ENCODE measurements around the gene BBS4. TPM values are rescaled to one million over a fixed set of nuclear protein-coding genes. Genes with fewer than 3 reads are reported as not detected.

The BBS4 gene
- total and polyA plus RNA-seq, 9 of the 15 experiments (the other 6 are each of a cell fraction or from before 2014, with no cell fraction given): 25.1 to 80.7 (median 38.9) TPM

DNA sequence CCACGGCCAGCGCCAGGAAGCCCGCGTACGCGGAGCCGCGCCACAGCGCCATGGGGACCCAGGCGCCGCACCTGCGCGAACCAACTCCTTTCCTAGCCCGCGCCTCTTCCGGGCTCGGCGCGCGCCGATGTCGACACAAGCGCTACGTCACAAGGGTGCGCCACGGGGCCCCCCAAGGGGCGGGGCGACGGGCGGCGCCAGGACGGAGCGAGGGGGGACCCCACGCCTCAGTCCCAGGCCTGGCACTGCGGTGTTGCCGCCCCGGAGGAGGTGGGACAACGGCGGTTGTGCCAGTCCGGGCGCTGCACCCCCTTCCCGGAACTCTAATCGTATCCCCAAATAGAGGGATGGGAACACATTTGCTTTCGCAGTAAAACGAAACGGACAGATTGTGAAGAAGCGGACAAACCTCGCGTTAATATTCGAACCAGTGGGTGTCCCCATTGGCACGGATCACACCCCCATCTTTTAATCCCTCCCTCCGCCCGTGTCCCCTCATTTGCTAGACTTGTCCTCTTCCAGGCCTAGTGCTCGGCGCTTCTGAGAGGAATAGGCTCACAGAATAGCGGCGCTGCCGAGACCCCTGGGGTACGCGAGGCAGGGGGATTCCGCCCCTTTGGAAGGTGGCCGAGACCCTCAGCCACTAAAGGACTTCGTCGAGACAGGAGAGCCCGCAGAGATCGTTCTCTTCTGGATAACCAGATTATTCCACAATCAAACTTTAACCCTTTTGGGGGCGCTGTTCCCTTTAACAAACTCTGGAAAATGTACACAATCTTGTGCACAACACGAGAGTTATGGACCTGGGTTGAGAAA, 97.8 kb downstream of the BBS4 start, which contains the start of gene ADPGK (continued):
- peak; percentile 88 for TF ChIP-seq TAF1 (IDR thresholded peaks at IDR 0.05; ENCODE audit: control insufficient read depth, extremely low read depth, insufficient read depth, low read length, severe bottlenecking)
- TF ChIP-seq THRB (CRISPR knock-in tag; conservative IDR thresholded peaks at IDR 0.05): no peak
- no peak for TF ChIP-seq POLR2AphosphoS2 (IDR thresholded peaks at IDR 0.05; ENCODE audit: low read length)
- TF ChIP-seq ZNF41 (CRISPR knock-in tag; conservative IDR thresholded peaks at IDR 0.05): 0 out of 2 replicates have a peak, but pooled peaks have one; percentile 2
- TF ChIP-seq ZNF3 (CRISPR knock-in tag; IDR thresholded peaks at IDR 0.05): no peak
- TF ChIP-seq BHLHE40 (IDR thresholded peaks at IDR 0.05; ENCODE audit: low read length): peak; percentile 60; the same call in 1 of the 2 replicates
- TF ChIP-seq CEBPG (CRISPR knock-in tag; IDR thresholded peaks at IDR 0.05): 0 out of 2 replicates have a peak, but pooled peaks have one; percentile 13
- no peak for TF ChIP-seq CEBPG (tag; conservative IDR thresholded peaks at IDR 0.05 in 1 of 2, IDR thresholded peaks at IDR 0.05 in 1 of 2)
- no peak for TF ChIP-seq ZBTB17 (CRISPR knock-in tag; IDR thresholded peaks at IDR 0.05)
- TF ChIP-seq, protein P1, sequence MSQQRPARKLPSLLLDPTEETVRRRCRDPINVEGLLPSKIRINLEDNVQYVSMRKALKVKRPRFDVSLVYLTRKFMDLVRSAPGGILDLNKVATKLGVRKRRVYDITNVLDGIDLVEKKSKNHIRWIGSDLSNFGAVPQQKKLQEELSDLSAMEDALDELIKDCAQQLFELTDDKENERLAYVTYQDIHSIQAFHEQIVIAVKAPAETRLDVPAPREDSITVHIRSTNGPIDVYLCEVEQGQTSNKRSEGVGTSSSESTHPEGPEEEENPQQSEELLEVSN (IDR thresholded peaks at IDR 0.05; ENCODE audit: borderline replicate concordance in 1 of 2, extremely low read depth in 1 of 2, insufficient read depth in 1 of 2, insufficient read length in 1 of 2, low read depth in 1 of 2, low read length in 1 of 2, poor library complexity in 1 of 2, severe bottlenecking in 1 of 2): peak; percentile 8 to 13
- TF ChIP-seq, protein P2, sequence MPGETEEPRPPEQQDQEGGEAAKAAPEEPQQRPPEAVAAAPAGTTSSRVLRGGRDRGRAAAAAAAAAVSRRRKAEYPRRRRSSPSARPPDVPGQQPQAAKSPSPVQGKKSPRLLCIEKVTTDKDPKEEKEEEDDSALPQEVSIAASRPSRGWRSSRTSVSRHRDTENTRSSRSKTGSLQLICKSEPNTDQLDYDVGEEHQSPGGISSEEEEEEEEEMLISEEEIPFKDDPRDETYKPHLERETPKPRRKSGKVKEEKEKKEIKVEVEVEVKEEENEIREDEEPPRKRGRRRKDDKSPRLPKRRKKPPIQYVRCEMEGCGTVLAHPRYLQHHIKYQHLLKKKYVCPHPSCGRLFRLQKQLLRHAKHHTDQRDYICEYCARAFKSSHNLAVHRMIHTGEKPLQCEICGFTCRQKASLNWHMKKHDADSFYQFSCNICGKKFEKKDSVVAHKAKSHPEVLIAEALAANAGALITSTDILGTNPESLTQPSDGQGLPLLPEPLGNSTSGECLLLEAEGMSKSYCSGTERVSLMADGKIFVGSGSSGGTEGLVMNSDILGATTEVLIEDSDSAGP (CRISPR knock-in tag; IDR thresholded peaks at IDR 0.05): 0 out of 2 replicates have a peak, but pooled peaks have one; percentile 39
- 0 out of 2 replicates have a peak, but pooled peaks have one; percentile 13 for TF ChIP-seq ATF4 (CRISPR knock-in tag; IDR thresholded peaks at IDR 0.05)
- peak; percentile 48 to 94; a peak in 3 of 4 replicates for TF ChIP-seq NONO (IDR thresholded peaks at IDR 0.05; ENCODE audit: low read depth in 2 of 2, low read length in 1 of 2)
- no peak for TF ChIP-seq ZNF512 (tag; IDR thresholded peaks at IDR 0.05)
- TF ChIP-seq, protein P3, sequence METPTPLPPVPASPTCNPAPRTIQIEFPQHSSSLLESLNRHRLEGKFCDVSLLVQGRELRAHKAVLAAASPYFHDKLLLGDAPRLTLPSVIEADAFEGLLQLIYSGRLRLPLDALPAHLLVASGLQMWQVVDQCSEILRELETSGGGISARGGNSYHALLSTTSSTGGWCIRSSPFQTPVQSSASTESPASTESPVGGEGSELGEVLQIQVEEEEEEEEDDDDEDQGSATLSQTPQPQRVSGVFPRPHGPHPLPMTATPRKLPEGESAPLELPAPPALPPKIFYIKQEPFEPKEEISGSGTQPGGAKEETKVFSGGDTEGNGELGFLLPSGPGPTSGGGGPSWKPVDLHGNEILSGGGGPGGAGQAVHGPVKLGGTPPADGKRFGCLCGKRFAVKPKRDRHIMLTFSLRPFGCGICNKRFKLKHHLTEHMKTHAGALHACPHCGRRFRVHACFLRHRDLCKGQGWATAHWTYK (CRISPR knock-in tag; IDR thresholded peaks at IDR 0.05): peak; percentile 31; the same call in 1 of the 2 replicates
- peak; percentile 99 for TF ChIP-seq ATF1 (CRISPR knock-in tag; IDR thresholded peaks at IDR 0.05)
- TF ChIP-seq ATF1 (tag; IDR thresholded peaks at IDR 0.05): peak; percentile 100
- TF ChIP-seq ZNF12 (CRISPR knock-in tag; IDR thresholded peaks at IDR 0.05): no peak

Measured in K562 (cell line).